NCI-H748 (cell line): ENCODE results near the gene DYSF.

Experiments used
- DNase-seq: peaks from one replicate; lab custom pipeline; 2025; ENCODE audit not compliant: unreplicated experiment; lab: John Stamatoyannopoulos, UW

DYSF gene

DNA sequence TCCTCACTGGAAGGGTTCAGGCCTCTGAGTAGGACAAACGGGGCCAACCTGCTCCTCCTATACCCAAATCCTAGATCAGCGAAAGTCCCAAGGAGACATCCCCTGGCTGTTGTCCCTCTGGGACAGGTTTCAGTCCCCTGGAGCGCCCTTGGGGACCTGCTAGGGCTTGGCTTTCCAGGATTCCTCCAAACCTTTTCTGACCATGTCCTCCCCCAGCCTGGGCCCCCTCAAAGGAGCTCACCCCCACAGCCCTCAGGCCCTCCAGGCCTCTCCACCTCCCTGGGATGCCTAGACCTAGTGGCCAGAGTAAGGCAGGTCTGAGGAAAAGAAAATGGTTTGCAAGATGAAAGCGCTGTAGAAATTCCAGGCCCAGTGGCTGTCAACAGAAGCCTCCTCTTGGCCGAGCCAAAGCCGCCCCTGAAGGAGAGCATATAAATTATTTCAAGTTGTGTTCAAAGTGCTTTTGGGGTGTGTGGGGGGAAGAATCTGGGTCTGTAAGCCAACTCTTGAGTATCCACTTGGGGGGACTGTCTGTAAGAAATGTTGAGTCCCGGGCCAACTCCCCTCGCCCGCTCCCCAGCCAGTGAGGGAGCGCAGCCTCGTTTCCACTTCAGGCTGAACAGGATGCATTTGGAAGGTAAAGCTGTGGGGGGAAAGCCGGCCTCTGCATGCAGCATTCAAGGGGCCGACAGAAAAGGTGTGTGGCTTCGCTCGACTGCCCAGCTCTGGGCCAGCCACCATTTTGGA, 158.6 kb downstream of the DYSF start:
- no peak for DNase-seq

DNA sequence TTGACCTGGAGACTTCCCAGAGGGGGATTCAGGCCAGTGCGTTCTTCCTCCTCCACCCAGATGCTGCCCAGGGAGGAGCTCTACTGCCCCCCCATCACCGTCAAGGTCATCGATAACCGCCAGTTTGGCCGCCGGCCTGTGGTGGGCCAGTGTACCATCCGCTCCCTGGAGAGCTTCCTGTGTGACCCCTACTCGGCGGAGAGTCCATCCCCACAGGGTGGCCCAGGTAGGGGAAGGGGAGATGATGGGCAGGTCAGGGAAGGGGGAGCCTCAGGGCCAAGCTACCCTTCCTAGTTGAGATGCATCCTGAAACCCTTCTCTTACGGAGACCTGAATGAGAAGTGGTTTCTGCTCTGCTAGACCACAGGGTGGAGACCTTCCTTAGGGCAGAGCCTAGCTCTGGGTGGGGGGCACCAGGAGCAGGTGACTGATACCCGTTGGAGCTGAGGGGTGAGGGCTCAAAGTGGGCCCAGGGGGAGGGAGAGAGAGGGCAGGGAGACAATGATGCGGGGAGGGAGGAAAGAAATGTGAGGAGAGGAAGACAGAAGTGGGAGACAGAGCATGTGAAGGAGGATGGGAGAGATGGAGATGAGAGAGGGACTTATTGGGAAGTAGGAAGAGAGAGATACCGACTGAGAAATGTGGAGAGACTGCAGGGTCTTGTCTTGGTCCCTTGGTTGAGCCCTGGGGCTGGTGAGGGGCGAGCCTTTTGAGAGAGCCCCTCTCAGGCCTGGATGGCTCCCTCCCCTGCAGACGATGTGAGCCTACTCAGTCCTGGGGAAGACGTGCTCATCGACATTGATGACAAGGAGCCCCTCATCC, 159.4 kb downstream of the DYSF start:
- no peak for DNase-seq

DNA sequence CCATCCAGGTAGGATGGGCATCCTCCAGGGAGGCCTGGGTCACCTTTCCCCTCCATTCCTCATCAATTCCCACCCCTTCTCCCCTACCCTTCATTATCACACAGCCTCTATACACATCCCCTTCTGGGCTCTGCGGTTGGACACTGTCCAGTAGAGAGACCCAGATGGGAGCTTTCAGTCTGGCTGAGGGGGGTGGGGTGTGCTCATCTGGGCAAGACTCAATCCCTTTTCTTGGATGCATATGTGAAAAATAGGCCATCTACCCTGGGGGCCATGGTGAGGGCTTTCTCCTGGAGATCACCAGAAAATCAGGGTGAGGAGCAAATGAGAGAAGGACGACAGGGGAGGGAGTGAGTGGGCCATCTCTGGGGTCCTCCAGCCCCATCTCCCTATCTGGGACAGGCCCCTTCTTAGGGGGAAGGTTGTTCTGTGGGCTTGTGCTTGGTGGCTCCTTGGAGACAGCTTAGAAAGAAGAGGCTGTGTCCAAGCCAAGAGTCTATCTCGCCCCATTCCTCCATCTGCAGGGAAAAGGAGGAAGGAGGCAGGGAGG, 160.1 kb downstream of the DYSF start:
- no peak for DNase-seq

DNA sequence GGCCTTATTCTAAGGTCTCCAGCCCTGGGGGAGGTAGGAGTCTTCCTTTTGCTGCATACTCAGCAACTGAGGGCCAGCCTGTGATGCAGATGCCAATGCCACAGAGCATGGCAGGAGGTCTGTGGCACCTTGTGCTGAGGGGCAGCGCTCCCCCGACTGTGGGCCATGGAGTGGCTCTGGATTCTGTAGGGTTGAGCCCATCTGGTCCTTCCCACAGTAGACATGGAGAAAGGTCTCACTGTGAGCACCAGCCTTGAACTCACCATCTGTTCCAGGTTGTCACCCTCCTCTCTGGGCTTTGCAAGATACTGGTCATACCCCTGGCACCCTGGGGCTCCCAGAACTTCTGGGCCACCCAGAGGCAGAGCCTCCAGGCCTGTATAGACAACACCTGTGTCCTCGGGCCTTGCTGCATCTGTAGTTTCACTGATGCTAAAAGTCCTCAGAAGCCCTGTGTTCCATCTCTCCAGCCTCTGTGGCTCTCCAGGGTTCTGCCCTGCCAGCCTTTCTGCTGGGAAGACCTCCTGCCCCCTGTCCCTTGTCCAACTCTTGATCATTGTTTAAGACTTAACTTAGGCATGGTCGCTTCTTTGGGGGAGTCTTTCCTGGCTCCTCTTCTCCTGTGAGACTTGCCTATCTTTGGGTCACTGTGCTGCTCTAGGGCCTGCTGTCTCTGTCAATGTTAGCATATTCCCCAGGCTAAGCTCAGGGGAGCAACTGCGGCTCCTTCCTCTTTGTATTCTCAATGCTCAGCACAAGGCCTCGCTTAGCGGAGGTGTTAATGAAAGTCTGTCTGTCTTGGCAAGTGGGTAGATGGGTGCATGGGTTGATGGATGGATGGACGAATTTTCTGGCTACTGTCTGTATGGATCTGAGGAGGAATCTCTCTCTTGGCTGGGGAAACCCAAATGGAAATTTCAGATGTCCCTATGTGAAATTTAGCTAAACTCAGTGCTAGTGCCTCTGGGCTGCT, 160.9 kb downstream of the DYSF start:
- DNase-seq: no peak

DNA sequence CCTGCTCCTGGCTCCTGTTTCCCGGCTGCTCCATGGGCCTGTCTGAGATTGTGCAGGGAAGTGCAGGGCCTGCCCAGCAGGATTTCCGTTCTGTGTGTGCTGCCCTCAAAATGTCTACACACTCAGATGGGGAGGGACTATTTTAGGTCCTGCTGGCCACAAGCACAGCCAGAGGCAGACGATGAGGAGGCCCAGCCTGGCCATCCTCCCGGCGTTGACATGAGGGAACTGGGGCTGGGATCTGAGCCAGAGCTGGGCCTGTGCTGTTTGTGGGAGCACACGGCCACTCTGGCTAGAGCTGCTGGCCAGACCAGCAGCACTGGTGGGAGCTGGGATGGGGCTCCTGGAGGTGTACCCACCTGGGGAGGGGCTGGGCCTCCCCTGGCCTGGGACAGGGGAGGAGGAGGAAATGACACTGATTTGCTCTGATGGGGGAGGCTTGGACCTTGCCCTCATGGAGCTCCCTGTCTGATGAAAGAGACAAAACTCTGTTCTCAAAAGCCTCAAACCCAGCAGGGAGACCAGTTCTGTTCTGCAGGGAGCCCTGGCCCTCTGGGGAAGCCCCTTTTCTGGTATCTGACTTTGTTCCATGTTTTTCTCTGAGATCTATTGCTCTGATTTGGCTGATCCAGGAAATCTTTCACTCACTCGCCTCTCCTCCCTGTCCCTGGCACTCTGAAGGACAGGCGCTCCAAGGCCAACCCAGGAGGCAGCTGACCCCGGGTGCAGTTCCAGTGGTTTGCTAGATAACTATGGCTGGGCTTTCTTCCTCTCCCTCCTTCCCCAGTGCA, 161.8 kb downstream of the DYSF start:
- DNase-seq: no peak

DNA sequence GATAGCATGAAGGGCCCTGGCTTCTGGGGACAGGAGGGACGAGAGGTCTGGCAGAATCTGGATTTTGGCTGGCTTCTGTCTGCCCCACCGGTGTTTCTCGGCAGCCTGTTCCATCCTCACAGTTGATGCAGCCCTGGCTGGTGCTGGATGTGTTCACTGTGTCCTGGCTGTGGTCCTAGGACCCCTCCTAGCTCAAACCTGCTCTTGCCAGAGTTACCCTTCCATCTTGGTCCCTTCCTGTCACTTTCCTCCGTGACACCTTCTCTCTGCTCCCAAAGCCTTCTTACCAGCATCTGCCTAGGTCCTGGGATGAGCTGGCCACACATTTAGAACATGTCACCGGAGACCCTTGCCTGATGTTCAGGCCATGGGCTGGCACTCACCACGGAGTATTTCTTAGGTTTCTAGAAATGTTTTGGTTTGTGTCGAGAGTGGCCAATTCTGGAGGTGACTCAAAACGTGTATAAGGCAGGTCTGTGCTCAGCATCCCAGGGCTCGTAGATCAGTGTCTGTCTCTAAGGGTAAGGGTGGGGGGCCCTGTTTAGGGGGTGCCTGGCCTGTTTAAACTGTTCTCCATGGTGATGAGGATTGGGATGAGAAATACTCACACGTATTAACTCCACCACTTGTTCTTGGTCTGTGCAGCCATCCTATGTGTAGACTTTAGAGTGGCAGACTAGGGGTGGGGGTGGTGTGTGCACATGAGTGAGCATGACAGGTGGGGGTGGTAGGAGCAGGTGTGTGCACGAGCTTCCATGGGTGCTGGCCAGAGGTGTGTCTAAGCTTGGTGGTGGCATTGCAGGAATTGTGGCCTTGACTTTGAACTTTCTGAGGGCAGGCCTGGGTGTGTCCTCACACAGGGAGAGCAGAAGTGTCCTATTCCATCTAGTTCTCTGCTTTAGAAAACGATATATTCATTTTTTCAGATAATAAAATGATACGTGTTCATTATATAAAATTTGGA, 162.7 kb downstream of the DYSF start:
- no peak for DNase-seq

DNA sequence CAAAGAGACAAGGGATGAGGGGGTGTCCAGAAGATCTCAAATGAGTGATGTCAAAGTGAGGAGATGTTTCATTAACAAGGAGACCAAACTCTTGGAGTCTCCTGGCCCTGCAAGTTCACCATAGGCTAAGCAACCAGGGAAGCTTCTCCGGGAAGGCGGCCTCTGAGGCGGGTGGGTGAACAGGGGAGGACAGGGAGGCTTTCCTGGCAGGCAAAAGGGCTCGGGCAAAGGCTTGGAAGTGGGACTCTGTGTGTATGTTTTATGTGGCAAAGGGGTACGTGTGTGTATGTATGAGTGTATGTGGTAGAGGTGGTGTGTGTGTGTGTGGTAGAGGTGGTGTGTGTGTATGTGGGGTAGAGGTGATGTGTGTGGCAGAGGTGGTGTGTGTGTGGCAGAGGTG, 163.9 kb downstream of the DYSF start:
- no peak for DNase-seq

DNA sequence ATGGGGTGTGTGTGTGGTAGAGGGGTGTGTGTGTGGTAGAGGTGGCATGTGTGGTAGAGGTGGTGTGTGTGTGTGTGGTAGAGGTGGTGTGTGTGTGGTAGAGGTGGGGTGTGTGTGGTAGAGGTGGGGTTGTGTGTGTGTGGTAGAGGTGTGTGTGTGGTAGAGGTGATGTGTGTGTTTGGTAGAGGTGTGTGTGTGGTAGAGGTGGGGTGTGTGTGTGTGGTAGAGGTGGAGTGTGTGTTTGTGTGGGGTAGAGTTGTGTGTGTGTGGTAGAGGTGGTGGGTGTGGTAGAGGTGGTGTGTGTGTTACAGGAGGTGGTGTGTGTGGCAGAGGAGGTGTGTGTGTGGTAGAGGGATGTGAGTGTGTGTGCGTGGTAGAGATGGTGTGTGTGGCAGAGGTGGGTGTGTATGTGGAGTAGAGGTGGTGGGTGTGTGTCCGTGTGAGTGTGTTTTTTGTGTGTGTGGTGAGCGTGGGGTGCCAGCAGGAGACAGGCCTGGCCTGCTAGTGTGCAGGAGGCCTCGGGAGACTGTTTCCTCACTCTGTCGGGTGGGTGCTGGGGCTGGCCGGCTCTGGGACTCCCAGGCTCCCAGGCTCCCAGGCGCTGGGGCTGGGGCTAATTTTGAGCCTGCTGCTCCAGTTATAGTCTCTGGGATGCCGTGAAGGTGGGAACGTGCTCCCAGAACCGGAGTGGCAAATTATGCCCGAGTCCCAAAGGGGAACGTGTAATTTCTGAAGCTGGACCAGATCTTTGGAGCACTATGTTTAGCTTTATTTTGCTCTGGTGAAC, 165.2 kb downstream of the DYSF start:
- DNase-seq: no peak

DNA sequence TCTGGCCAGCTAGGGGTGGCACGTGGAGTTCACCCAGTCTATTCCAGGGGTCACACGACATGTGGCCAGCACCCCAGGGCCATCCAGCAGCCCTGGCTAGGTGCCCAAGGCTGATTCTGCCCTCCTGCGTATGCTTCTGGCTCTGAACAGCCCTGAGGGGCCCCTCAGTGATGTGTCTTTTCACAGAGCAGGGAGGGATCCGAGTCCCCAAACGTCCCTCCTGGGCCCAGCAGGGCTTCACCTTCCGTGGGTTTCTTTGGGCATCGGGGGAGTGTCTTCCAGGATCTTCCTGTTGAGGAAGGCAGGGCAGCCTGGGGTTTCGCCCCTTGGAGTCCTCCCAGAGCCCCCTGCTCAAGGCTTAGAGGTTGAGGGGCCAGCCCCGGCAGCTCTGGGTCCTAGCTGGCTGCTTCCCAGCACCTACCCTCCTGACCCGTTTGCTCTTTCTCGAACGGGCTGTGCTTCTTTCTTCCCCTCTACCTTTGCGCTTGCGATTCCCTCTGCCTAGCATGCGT, 165.9 kb downstream of the DYSF start:
- DNase-seq: no peak

DNA sequence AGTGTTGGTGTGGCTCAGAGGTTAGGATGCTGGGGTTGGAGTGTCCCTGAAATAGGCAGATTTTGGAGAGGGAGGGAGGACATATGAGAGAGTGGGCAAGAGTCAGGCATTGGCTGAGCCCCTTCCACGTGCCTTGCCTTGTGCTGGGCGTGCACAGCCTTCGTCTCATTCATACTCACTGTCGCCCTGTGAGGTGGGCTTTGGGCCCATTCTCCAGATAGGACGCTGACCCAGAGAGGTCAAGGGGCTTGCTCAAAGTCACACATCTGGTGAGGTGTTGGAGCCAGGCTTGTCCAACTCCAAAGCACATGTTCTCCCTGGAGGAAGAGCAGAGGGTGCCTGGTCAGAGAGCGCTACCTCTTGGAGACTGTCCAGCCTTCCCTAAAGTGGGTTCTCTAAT, 166.8 kb downstream of the DYSF start:
- no peak for DNase-seq

DNA sequence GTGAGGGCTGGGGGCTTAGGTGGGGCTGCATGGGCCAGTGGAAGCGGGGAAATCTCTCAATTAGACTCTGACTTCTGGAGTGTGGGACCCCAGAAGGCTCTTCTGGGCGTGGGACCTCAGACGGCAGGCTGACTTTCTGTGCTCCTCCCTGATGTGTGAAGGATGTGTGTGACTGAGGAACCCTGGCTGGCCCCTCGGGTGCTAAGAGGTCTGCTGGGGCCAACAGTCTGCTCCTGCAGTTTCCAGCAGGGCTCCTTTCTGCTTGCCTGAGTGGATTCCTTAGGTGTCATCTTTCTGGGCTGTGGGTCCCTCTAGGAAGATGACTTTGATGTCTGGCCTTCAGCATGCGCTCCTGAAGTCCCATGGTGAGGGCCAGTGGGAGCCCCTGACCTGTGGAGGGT, 167.5 kb downstream of the DYSF start:
- DNase-seq: no peak

DNA sequence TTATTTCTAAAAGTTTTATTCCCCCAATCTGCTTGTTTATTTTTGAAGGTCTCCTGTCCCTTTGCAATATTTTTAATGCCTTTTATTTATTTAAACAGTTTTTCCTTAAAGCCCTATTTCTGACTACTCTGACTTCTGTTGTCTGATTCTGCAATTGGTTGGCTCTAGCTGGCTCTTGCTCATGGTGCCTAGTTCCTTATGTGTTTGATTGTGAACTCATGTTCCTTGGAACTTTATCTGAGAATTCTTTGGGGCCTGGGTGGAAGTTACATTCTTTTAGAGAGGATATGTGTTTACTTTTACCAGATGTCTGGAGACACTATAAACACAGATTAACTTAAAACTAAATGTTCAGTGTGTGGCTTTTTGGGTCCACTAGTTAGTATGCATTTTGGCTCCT, 175.9 kb downstream of the DYSF start:
- no peak for DNase-seq

DNA sequence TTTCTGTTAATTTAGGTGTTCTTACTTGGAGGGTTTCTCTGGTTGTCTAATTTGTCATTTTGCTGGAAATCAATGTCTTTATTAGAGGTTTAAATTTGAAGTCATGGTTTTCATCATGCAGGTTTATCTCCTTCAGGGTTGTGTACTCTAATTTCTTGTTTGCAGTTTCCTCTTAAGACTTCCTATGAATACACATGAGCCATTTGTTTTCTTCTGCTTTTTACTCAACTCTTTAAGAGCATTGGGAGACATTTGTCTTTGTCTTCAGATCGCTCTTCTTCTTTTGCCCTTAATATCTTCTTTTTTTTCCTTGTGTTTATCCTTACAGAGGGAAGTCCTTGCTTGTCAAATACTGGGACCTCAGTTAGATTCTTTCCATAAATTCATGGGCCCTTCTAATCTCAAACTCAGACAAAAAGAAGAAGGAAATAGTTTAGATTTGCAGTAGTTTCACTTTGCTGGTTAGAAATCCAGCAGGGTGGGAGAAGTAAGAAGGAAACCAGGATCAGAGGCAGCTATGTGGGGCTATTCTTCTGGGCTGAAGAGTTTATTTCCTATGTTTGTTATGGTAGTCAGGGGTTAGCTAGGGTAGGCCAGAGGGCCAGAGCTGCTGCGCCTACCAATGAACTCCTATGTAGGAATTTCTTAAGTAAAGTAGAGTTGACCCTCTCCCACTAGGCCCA, 176.6 kb downstream of the DYSF start:
- no peak for DNase-seq

DNA sequence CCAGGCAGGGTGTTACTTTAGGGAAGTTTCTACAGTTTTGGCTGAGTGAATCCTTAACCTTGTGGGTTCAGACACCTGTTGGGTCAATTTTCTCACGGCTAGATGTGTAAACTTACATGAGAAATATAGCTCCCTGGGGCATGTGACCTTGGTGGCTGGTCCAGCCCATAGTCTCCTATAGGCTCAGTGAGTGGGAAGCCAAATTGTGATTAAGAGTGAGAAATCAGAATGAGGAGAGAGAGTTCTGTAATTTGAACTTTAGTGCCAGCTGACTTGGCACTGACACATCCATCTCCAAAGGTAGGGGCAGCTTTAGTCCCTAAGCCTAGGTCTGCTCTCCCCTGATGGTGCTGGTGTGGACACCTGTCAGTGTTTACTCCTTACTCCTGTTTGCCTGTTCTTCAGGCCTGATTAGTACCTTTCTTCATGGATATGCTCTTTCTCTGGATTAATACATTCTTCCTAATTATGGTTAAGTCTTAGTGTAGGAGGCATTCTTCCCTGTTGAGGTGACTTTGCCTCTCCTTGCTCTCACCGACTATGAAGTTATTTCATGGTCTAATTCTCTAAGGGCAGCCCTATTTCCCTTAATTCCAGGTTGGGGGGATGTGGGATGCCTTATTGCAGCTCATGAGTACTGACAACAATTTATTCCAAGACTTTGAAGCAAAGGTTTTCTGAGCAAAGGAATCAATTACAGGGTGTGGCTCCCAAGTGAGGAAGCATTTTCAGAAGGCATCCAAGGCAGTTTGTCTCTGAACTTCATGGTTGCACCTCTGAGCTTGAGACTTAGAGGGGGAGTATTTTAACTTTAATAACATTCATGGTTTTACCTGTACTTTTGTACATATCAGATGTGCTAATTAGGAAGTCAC, 177.3 kb downstream of the DYSF start:
- no peak for DNase-seq

DNA sequence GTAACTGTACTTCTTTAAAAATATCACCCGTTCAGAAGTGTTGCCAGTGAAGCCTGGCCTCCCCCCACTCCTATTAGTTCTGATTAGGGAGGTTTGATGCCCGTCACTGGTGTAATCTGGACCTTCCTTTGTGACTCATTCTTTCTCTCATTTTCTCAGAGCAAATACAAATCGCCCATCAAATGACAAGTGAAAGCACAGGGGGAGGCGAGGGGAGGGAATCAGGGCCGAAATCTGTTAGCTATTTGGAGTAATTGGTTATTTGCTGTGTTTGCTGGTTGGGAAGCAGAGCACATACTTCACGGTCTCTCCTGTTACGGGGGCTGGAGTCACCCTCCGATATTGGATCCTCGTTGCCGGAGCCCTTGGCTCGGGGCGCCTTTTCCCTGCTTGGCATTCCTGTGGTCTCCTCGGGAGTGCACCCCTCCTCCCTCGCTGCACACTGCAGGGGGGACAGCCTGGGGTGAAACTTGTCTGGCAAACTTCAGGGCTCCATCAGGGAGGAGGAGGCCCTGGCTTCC, 178.1 kb downstream of the DYSF start:
- no peak for DNase-seq

DNA sequence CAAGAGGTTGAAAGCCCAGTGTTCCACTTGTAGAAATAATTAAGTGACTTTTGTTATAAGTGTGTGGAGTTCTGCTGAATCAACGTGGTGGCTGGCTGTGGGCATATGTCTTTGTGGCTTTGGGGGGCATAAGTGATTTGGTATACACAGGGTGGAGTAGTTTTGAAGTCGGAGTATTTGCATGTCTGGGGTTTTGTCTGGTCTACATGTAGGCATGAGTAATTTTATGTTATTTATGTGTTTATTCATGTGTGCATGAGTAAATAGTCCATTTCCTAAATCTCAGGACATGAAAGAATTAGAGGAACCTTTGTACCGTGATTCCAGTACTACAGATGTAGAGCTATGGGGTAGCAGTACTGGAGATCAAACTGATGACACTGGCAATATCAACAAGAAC, 179.7 kb downstream of the DYSF start:
- DNase-seq: no peak
